ENCODE data around the gene MYD88.

DNA sequence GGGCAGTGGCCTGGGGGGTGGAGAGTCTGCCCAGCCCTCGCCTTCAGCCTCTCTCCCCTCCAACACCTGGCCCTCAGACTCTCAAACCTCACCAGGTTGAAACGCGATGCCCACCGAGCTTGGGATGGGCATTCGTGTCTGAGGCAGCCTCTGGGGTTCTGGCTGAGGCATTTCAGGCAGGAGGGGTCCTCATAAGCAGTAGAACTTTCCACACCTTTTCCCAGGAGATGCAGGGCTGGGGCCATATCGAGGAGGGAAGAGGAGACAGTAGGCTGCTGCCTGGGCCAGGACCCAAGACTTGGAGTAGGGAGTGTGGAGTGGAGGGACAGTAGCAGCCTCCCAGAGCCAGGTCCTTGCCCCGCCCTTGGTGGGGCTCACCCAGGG lies 26.1 kb upstream of the MYD88 start:
- no peak for TF ChIP-seq ZBTB7A (IDR thresholded peaks at IDR 0.05; ENCODE audit: low read depth)
- no peak for TF ChIP-seq EP300 (IDR thresholded peaks at IDR 0.05; ENCODE audit: borderline replicate concordance)
- no peak for TF ChIP-seq EGR1 (IDR thresholded peaks at IDR 0.05)
- TF ChIP-seq TCF12 (IDR thresholded peaks at IDR 0.05; ENCODE audit: low read depth): no peak
- no peak for TF ChIP-seq CEBPB (IDR thresholded peaks at IDR 0.05)
- no peak for TF ChIP-seq RAD21 (IDR thresholded peaks at IDR 0.05; ENCODE audit: low read depth)
- TF ChIP-seq, protein P1, sequence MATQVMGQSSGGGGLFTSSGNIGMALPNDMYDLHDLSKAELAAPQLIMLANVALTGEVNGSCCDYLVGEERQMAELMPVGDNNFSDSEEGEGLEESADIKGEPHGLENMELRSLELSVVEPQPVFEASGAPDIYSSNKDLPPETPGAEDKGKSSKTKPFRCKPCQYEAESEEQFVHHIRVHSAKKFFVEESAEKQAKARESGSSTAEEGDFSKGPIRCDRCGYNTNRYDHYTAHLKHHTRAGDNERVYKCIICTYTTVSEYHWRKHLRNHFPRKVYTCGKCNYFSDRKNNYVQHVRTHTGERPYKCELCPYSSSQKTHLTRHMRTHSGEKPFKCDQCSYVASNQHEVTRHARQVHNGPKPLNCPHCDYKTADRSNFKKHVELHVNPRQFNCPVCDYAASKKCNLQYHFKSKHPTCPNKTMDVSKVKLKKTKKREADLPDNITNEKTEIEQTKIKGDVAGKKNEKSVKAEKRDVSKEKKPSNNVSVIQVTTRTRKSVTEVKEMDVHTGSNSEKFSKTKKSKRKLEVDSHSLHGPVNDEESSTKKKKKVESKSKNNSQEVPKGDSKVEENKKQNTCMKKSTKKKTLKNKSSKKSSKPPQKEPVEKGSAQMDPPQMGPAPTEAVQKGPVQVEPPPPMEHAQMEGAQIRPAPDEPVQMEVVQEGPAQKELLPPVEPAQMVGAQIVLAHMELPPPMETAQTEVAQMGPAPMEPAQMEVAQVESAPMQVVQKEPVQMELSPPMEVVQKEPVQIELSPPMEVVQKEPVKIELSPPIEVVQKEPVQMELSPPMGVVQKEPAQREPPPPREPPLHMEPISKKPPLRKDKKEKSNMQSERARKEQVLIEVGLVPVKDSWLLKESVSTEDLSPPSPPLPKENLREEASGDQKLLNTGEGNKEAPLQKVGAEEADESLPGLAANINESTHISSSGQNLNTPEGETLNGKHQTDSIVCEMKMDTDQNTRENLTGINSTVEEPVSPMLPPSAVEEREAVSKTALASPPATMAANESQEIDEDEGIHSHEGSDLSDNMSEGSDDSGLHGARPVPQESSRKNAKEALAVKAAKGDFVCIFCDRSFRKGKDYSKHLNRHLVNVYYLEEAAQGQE (IDR thresholded peaks at IDR 0.05; ENCODE audit: low read depth): no peak
- TF ChIP-seq, protein P2, sequence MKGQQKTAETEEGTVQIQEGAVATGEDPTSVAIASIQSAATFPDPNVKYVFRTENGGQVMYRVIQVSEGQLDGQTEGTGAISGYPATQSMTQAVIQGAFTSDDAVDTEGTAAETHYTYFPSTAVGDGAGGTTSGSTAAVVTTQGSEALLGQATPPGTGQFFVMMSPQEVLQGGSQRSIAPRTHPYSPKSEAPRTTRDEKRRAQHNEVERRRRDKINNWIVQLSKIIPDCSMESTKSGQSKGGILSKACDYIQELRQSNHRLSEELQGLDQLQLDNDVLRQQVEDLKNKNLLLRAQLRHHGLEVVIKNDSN (IDR thresholded peaks at IDR 0.05): no peak
- TF ChIP-seq YY1 (IDR thresholded peaks at IDR 0.05; ENCODE audit: low read depth): no peak
- no peak for TF ChIP-seq TAF1 (IDR thresholded peaks at IDR 0.05; ENCODE audit: low read depth)
- TF ChIP-seq TEAD4 (IDR thresholded peaks at IDR 0.05): no peak
- no peak for TF ChIP-seq FOXM1 (IDR thresholded peaks at IDR 0.05; ENCODE audit: borderline replicate concordance, low read depth)
